Liver (tissue), 3 donors: ENCODE data around the gene GRAP2.

ENCODE experiments used
- RAD21 ChIP-seq, 2 donors: IDR thresholded peaks; 2 replicates each; pipeline ENCODE4 v1.6.1; 2016; ENCODE audit warnings: antibody characterized with exemption in 2 of 2, mild to moderate bottlenecking in 2 of 2
- TF ChIP-seq, protein P1 (sequence below): fragments of 150-350 bp; IDR thresholded peaks from 2 replicates; pipeline ENCODE4 v1.5.1; 2017; ENCODE audit warnings: improper control_type of control experiment, low read depth, low read length; ENCODE audit not compliant: missing input control
- TF ChIP-seq, protein P2 (sequence below): IDR thresholded peaks from 2 replicates; pipeline ENCODE4 v1.6.1; 2016; ENCODE audit warnings: antibody characterized with exemption
- donor health status: healthy.
- donor health status: healthy.

DNA sequence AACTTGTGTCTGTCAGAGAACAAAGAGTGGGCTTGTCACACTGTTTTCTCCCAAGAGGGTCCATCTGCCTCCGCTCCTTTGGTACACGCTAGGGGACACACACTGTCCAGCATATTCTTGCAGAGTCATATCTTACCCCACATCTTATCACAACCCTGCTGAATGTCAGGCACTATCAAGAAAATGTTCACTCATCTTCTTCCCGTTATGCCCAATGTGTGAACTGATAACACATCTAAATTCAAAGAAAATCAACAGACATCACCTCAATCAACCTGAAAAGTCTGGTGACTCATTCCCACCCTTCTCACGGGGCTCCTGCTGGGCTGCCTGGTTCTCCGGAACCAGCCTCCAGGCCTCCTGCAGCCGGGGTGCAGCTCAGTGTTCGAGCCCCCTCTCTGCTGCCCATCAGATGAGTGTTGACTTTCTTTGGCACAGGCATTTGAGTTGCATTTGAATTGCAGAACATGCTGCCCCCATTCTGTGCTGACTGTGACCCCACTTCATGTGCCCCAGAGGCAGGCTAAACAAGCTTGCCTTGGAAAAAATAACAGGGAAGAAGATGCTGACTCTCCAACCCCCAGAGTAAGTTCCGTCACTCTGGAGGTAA is 19.4 kb downstream of the GRAP2 start:
- TF ChIP-seq RAD21 (IDR thresholded peaks at IDR 0.05) = no peak
- TF ChIP-seq, protein P1, sequence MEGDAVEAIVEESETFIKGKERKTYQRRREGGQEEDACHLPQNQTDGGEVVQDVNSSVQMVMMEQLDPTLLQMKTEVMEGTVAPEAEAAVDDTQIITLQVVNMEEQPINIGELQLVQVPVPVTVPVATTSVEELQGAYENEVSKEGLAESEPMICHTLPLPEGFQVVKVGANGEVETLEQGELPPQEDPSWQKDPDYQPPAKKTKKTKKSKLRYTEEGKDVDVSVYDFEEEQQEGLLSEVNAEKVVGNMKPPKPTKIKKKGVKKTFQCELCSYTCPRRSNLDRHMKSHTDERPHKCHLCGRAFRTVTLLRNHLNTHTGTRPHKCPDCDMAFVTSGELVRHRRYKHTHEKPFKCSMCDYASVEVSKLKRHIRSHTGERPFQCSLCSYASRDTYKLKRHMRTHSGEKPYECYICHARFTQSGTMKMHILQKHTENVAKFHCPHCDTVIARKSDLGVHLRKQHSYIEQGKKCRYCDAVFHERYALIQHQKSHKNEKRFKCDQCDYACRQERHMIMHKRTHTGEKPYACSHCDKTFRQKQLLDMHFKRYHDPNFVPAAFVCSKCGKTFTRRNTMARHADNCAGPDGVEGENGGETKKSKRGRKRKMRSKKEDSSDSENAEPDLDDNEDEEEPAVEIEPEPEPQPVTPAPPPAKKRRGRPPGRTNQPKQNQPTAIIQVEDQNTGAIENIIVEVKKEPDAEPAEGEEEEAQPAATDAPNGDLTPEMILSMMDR = no peak
- TF ChIP-seq, protein P2, sequence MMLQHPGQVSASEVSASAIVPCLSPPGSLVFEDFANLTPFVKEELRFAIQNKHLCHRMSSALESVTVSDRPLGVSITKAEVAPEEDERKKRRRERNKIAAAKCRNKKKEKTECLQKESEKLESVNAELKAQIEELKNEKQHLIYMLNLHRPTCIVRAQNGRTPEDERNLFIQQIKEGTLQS = no peak
